Peyer's patch (tissue), 4 donors: ENCODE measurements around the gene MBLAC1. TPM values are rescaled to one million over a fixed set of nuclear protein-coding genes. Genes with fewer than 3 reads are reported as not detected.

Source experiments
- DNase-seq, 3 donors: peaks; one replicate each; pipeline ENCODE4 v3.0.0-alpha.2; 2017 to 2019
- H3K27ac ChIP-seq, 4 donors: fragments of 200-600 bp; sonication (generic); one replicate each; pipeline ENCODE4 v1.5.1; 2016 to 2019
- H3K27me3 ChIP-seq, 2 donors: fragments of 200-600 bp; sonication (generic); one replicate each; pipeline ENCODE4 v1.5.1; 2019
- H3K36me3 ChIP-seq, 3 donors: fragments of 200-600 bp; sonication (generic); one replicate each; pipeline ENCODE4 v1.5.1; 2016 to 2019
- H3K4me1 ChIP-seq, 4 donors: fragments of 200-600 bp; sonication (generic); one replicate each; pipeline ENCODE4 v1.5.1; 2016 to 2019
- H3K4me3 ChIP-seq, 4 donors: fragments of 200-600 bp; sonication (generic); 1 replicate in 3 of 4; 2 replicates in 1 of 4; pipeline ENCODE4 v1.5.1; 2016 to 2019; ENCODE audit warnings: mild to moderate bottlenecking in 1 of 4
- H3K9me3 ChIP-seq, 4 donors: fragments of 200-600 bp; sonication (generic); one replicate each; pipeline ENCODE4 v1.5.1; 2016 to 2019; ENCODE audit warnings: mild to moderate bottlenecking in 1 of 4
- CTCF ChIP-seq, 6 experiments: fragments of 450-650 bp in 4 of 6; fragments of 200-600 bp in 2 of 6; sonication (generic) in 1 of 6; IDR thresholded peaks; one replicate each; pipeline ENCODE4 v1.5.1; 2017 to 2019; ENCODE audit warnings: antibody characterized with exemption in 6 of 6, mild to moderate bottlenecking in 3 of 6, moderate library complexity in 1 of 6
- POLR2A ChIP-seq, 2 donors: fragments of 450-650 bp; IDR thresholded peaks; one replicate each; pipeline ENCODE4 v1.5.1; 2017; ENCODE audit warnings: antibody characterized with exemption in 2 of 2, mild to moderate bottlenecking in 2 of 2, moderate library complexity in 2 of 2
- total RNA-seq, 4 donors: library from RNA; depleted of rRNA; stranded (reverse); fragments of >200 nt; gene quantifications; one replicate each; pipeline ENCODE4 v1.1.0, GENCODE V29; 2016

Gene MBLAC1
- total RNA-seq, 4 donors from 2014 or later, result 3.2 to 10.5 (median 3.9) TPM

- Histone ChIP-seq H3K36me3 (peaks cover 0 to 17% (median 0%) of the 10 kb centered on the region in 3 donors), H3K27ac (peak within 1 kb of the TSS; percentile 83 to 96 (median 90)), H3K4me1 (peaks cover 0 to 26% (median 2%) of the 10 kb centered on the region in 4 donors), H3K9me3 (no peaks in the 10 kb centered on the region), H3K27me3 (no peaks in the 10 kb centered on the region), H3K4me3 (peak within 1 kb of the TSS; percentile 72 to 96 (median 80))
- DNase-seq, result peak; percentile 98 to 100 (median 99)
- TF ChIP-seq POLR2A (IDR thresholded peaks at IDR 0.05) (peak; percentile 57 to 84), CTCF (IDR thresholded peaks at IDR 0.05) (peak in 1 of 6 experiments; percentile 3)
Observed at GRCh38 chr7:100148559-100149328, 22.0 kb downstream of the MBLAC1 start, which contains the start of gene LAMTOR4. LAMTOR4 (plus strand) TSS chr7:100148918; CDS start chr7:100148973, 55 bp downstream.

GRCh38 chr7:100152404-100152803 lies 25.6 kb downstream of the MBLAC1 start:
- Histone ChIP-seq H3K4me1 (peaks cover 0 to 61% (median 7%) of the 10 kb centered on the region in 4 donors), H3K36me3 (peaks cover 0 to 41% (median 0%) of the 10 kb centered on the region in 3 donors), H3K27ac (peak overlapping the region in 1 of 4 donors; percentile 46), H3K27me3 (no peaks in the 10 kb centered on the region), H3K9me3 (no peaks in the 10 kb centered on the region), H3K4me3 (no peak overlapping the region)
- DNase-seq, result no peak
- TF ChIP-seq POLR2A (IDR thresholded peaks at IDR 0.05) (no peak), CTCF (IDR thresholded peaks at IDR 0.05) (no peak)

- peak in 1 of 3 donors; percentile 47 for DNase-seq
- peaks cover 0 to 41% (median 0%) of the 10 kb centered on the region in 3 donors for H3K36me3 ChIP-seq
- TF ChIP-seq CTCF (IDR thresholded peaks at IDR 0.05) (no peak), POLR2A (IDR thresholded peaks at IDR 0.05) (no peak)
- no peak overlapping the region for H3K4me3 ChIP-seq
- no peaks in the 10 kb centered on the region for H3K9me3 ChIP-seq
- no peaks in the 10 kb centered on the region for H3K27me3 ChIP-seq
- peaks cover 0 to 68% (median 13%) of the 10 kb centered on the region in 4 donors for H3K4me1 ChIP-seq
- H3K27ac ChIP-seq, result peak overlapping the region in 3 of 4 donors; percentile 46 to 95 (median 81)
Observed at GRCh38 chr7:100152937-100153666, 26.3 kb downstream of the MBLAC1 start.

GRCh38 chr7:100153708-100154535 lies 27.2 kb downstream of the MBLAC1 start:
- peaks cover 0 to 41% (median 0%) of the 10 kb centered on the region in 3 donors for H3K36me3 ChIP-seq
- DNase-seq, result peak in 2 of 3 donors; percentile 69 to 70
- H3K27me3 ChIP-seq, result no peaks in the 10 kb centered on the region
- peak overlapping the region in 3 of 4 donors; percentile 68 to 95 (median 81) for H3K27ac ChIP-seq
- TF ChIP-seq CTCF (IDR thresholded peaks at IDR 0.05) (no peak), POLR2A (IDR thresholded peaks at IDR 0.05) (peak in 1 of 2 donors; percentile 5)
- no peak overlapping the region for H3K4me3 ChIP-seq
- peaks cover 0 to 70% (median 13%) of the 10 kb centered on the region in 4 donors for H3K4me1 ChIP-seq
- no peaks in the 10 kb centered on the region for H3K9me3 ChIP-seq
